Fibroblast of gingiva (primary cell): ENCODE measurements around the gene TSPAN5.

Experiments used
- DNase-seq: peaks from one replicate; pipeline ENCODE4 v3.0.0-alpha.2; 2011; ENCODE audit warnings: low read depth

TSPAN5 gene

DNA sequence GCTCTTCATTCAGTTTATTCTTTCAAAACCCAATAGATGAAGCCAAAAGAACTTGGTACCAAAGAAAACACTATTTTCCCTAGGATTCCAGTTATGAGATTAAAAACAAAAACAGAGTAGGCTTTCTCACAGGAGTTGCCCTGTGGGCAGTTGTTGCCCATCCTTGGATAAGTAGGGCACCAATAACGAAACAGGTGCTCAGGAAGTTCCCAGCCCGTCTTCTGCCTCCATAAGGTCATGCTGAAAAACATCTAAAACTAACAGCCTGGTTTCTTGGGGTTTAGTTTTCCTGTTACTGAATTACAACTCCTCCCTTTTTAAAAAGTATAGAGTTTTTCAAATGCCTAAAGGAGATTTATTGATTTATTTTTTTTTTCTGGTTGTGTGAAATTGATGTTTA, 14.7 kb downstream of the TSPAN5 start:
- no peak for DNase-seq

DNA sequence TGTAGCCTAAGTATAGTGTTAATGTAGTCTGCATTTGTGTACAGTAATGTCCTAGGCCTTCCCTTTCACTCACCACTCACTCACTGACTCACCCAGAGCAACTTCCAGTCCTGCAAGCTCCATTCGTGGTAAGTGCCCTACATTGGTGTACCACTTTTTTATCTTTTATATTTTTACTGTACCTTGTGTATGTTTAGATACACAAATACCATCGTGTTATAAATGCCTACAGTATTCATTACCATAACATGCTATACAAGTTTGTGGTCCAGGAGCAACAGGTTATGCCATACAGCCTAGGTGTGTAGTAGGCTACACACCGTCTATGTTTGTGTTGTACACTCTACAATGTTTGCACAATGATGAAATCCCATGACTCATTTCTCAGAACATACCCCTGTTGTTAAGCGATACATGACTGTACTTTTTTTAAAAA, 15.4 kb downstream of the TSPAN5 start:
- peak; percentile 34 for DNase-seq

DNA sequence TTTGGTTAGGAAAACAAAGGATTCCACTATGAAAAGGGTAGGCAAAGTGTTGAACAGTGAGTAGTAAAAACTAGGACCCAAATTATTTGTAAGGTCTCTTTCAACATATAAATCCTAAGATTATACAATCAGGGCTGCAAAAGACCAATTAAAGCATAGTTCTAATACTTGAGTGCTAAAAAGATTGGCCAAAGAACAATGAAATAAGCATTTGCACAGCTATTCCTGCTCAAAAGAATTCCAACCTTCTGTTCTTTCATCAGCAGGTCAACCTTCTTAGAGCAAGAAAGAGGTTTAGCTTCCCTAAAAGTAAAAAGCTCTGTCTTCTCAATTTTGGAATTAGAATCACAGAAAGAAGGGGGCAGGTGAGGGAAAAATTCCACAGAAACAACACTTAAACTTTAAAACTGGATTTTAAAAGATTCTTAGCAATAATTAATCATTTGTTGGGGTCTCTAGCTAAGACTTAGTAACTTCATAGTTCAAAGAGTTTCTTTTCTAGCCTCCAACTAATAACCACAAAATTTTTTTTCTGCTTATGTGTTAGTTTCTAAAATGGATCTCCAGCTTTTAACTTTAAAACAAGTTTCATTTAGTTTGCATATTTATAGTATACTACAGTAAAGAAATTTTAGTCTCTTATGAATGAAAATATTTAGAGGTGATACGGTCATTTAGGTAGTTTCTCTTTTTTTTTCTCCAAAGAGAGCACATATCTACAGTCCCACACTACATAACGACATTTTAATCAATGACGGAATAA, 16.3 kb downstream of the TSPAN5 start:
- no peak for DNase-seq

DNA sequence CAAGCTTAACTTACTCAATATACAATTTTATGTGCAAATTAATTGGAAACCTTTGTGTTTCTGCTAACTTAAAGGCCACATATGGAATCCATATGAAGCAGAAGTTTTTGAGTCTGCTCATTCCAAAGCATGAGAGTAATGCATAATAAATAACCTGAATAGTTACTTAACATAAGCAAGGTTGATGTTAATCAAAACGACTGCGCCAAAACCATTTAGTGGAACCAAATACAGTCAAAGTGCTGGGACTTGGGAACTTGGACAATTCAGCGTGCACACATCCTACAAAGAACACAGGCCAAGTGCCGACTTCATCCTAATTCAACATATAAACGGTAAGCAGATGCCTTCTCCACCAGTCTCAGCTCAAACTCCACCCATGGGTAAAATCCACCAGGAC, 17.0 kb downstream of the TSPAN5 start:
- DNase-seq, result no peak

DNA sequence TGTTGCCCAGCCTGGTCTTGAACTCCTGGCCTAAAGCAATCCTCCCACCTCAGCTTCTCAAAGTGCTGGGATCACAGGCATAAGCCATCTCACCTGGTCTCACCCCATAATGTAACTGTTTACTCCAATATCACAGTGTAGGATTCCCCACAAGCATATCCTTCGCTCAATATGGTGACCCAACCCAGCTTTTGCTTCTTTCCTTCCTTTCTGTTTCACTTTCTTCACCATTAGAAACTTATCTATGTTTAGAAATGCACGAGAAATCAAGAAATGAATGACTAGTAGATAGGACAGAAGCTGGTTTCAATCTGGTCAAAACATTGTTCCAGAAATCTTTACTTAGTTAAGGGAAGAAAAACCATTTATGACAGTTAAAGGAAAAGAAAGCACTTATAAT, 18.9 kb downstream of the TSPAN5 start:
- no peak for DNase-seq

DNA sequence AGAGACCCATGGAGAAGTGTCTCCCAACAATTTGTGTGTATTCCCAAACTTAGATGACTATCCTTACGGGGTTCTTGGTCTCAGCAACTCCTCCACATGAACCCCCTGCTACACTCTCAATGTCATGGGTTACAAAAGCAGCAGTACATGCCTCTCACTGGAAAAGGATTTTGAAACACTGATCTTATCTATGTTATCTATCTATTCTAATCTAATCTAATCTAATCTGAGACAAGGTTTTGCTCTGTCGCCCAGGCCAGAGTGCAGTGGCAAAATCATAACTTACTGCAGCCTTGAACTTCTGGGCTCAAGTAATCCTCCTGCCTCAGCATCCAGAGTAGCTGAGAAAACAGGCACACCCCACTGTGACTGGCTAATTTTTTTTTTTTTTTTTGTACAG, 19.3 kb downstream of the TSPAN5 start:
- DNase-seq, result no peak

DNA sequence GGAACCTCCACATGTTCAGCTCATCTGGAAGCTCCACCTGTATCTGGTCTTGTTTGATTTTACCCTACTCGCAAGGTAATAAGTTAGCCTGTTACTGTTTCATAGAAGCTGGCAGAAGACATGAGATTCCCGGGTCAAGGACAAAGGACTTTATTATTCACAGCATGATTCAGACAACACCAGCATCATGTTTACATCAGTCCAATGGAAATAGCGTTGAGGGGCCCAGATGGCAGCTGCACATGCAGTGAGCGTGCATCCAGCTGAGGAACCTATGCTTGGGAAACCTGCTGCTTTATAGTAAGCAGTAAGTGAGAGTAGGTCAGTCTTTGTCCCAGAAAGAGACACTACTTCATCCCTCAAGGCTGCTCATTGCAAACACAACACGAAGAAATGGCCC, 19.8 kb downstream of the TSPAN5 start:
- no peak for DNase-seq

DNA sequence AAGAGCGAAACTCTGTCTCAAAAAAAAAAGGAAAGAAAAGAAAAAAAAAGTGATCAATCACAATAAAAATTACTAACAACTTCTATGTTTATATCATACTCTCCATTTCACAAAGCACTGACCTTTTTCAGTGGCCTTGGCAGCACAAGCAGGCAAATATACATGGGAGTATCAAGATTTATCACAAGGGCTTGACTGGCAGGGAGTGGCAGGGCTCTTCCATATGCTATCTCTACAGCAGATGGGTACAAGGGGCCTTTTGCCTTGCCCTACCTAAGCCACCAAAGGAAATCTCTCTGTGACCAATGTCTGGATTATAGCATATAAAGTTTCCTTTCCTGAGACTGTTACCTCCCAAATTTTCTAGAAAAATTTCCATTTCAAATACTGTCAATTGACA, 24.4 kb downstream of the TSPAN5 start:
- no peak for DNase-seq

DNA sequence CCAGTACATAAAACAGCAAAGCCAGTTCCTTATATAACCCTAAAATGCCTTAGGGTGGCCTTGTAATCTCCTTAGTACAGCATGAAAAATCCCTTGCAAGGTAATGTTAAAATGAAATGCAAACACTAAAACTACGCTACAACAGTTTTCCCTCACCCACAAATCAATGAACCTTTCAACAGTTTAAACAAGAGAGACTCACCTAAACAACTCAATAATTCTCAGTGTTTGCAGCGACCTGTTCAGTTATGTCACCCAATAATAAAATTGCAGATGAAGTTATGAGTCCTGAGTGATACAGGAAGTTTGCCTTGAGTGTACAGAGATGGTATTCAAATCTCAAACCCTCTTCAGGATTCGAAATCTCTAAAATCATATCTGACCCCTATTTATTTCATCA, 25.3 kb downstream of the TSPAN5 start:
- DNase-seq, result no peak

DNA sequence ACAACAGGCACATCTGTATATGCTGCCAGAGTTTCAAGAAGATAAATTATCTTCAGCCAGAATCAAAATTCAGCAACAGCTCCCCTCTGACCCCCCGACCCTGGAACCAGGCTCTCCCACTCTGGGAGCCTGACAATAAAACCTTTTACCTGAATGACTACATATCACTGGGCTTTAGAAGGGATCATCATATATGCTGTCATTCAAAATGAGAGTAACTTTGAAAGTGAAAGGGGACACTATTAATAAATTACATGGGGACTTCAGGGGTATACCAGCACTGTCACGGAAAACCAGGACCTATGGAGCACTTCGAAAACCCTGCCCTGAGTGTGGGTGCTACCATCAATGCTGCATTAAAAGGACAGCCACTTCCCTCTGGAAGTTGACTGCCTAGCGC, 26.2 kb downstream of the TSPAN5 start:
- DNase-seq, result no peak

DNA sequence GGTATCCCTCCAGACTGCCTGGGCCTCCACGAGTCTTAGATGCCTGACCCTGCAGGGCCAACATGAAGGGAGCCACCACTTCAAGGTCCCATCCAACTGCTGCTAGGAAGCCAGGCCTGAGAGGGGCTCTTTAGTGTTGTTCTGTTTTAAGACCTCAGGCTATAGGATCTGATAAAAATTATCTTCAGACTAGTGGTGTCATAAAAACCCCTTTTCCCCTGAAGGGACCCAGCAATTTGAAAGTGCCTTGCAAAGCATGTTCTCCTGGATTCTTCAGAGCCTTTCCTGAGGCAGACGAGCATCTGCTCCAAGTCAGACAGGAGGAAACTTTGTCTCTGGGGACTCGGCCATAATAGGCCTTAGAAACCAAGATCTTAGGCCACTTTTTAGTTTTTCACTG, 26.9 kb downstream of the TSPAN5 start:
- DNase-seq, result no peak

DNA sequence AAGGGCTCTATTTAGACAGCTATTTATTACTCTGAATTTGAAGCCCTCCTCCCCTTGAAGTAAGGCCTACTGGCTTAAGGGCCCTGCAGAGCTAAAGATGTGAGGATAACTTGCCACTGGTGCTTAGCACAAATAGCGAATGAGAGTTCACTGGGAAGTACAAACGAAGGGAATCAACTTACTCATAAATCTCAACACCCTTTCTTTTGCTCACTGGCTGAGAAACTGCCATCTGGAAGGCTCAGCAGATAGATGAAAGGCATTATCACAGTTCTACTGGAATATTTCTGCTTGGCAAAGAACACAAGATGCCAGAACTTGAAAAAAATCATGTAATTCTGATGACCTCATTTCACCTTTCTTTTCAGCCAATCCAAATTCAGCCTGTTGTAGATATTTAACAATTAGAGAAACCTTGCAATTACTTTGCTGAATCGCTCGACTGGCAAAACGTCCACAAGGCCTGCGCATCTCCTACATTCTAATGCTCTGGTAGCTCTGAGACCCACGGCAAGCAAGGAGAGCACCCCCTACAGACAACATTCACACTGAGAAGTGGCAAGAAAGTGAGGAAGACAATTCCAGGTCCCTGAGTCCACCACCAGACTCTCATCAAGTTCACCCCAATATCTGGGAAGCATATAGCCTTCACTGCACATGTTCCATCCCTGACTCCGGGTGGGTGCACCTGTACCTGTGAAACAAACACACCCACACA, 27.5 kb downstream of the TSPAN5 start:
- no peak for DNase-seq

DNA sequence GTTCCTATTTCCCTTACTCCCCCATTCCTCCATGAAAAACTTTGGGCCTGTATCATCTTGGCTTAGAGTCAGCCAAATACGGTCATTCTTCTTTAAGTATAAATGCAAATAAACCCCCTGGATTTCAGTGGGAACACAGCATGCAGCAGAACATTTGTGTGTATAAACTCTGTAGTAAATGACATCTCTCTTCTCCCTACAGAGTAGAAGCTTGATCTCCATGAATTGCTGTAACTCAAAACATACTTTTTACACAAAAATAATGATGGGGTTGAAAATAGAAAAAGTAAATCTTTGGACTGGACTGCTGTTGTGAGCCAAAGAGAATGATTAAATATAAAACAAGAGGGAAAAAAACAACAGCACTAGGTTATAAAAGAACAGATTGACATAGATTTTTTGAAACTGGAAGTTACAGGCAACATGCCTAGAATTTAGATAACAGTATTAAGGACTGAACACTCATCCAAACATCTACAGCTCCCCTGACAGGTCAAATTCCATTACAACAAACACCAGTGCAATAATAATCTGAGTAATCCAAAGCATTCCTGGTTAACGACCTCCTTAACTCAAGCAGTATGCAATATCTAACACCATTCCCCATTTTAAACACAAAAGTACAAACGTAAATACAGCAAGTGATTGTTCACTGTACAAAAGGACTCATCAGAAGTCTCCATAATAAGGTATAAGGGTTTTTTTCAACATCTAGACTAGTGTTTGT, 30.7 kb downstream of the TSPAN5 start:
- peak; percentile 26 for DNase-seq

DNA sequence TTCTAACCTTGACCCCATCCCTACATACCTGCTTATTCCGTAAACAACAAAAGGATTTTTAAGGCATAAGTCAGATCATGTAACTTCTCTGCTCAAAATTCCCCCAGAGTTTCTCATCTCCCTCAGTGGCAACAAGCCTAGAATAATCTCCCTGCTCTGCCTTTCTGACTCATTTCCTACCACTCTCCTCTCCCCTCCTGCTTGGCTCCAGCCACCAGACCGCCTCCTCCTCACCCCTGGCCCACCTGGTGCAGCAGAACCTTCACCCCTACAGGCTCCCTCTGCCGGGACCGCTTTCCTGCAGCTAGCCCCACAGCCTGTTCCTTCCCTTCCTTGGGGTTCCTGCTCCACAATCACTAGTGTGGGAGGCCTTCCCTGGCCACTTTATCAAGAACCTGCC, 32.1 kb downstream of the TSPAN5 start:
- peak; percentile 64 for DNase-seq

DNA sequence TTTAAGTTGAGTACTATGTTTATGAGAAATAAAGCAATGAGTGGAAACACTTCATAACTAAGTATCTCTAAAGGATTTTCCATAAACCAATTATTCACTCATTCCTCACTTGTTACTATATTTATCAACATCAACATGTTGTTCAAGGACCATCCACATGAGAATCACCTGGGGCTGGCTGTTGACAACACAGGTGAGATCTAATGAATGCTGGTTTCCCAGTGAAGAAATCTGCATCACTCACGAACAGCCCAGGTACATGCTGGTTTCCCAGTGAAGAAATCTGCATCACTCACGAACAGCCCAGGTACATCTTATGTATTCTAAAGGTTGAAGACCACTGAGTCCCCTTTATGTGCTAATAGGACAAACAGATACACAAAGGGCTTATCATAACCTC, 32.5 kb downstream of the TSPAN5 start:
- DNase-seq, result no peak

DNA sequence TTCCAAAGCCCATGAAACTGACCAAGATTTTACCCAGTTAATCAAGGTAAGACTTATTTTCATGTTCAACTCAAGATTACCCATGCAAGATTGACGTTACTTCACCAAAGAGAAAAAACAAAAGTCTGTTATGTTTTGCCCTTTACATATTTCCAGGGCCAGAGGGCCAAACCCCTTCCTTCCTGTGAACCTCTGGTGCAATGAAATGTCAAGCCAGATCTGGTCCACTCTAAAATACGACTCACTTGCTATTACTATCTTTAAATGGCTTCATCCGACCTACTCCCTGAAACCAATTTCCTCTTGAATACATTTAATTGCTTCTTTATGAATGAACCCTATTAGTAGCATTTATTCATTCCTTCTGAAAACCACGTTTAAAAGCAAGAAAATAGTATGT, 33.0 kb downstream of the TSPAN5 start:
- DNase-seq, result no peak

DNA sequence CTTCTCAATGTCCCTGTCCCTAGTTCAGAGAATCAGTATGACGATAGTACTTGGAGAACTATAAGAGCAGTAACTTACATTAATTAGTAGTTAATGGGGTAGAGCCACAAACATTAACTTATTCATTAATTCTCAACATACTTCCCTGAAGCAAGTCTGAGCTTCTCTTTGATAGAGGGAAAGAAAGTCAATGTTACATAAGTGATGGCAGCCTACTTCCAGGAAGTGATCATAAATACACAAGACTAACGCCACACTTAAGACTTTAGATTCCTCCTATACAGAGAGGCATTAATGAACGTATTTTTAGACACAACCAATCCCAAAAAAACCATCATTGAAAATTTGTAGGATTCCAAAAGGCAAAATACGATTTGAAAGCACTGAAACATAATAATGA, 33.8 kb downstream of the TSPAN5 start:
- DNase-seq, result no peak

DNA sequence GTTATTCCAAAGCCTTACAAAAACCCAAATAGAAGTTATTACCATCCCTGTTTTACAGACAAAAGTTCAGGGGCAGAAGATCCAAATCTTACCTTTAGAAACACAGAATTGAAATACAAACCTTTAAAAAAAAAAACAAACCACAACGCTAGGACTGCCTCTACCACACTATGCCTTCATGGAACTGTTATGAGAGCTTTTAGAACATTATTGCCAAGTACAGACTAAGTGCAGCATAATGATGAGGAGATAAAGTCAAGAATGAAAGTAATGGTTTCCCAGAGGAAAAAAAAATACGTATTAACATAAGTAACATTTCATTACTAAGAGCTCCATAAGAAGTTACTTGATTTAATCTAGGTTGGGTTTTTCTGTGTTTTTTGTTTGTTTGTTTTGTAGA, 34.3 kb downstream of the TSPAN5 start:
- no peak for DNase-seq

DNA sequence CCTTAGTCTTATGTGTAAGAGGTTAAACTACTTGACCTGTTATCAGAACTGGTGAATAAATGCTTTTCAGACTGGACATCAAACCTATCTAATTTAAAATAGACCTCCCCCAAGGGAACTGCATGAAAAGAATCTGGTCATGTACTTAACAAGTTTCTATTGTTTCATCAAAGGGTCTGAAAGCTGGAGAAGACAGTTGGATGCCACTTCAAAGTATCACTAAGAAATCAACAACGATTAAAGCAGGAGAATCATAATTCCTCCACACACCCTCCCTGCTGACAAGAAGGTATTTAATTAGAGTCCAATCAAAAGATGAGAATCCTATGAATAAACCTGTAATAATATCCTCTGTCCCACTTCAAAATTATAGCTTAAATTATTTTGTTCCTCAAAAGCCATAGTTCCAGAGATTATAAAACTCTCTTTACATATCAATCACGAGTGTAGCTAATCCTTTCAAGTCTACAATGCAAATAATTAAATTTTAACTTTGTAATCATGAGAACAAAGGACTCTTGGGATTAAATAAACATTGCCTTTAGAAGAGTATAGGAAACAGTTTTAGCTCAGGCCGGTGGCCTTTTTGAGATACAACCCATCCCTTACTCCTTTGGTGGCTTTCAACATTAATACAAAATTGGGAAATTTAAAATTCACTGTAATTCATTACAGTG, 35.1 kb downstream of the TSPAN5 start:
- no peak for DNase-seq

DNA sequence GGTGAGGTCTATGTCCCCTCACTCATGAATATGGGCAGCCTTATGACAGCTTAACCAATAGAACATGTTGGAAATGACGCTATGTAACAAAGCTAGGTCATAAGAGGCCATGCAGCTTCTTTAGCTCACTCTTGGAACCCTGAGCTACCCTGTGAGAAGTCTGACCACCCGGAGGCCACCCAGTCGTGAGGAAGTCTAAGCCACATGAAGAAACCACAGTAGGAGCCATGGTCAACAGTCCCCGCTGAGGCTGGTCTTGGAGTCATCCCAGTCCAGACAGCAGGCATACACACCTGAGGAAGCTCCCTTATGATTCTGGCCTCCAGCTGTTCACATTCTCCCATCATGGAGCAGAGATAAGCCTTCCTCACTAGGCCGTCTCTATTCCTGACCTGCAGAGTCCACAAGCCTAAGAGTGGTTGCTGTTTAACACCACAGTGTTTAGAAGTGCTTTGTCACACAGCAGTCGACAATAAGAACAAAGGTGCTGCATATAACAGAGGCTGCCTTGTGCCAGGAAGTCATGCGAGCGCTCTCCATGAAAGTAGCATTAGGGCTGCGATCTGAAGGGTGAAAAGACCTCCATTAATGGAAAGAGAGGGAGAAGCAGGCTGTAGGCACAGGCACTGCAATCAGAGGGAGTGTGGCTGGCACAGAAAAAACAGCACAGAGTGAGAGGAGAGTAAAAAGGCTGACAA, 38.2 kb downstream of the TSPAN5 start:
- no peak for DNase-seq

DNA sequence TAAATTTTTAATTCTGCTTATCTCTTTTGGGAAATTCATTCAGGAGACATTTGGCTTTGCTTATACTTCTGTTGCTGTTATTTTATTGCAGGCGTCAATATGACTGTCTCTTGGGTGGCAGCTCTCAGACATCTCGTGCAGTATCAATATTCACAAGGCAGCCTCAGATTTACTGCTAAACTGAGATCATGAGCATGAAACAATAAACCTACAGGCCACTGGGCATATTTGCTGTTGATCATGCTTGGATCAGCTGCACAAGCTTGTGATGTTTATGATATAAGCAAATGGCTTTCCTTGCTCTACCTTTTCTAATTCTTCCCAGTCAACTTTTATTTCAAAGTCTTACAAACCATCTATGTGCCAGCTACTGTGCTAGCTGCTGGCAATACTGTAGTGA, 39.2 kb downstream of the TSPAN5 start:
- no peak for DNase-seq

DNA sequence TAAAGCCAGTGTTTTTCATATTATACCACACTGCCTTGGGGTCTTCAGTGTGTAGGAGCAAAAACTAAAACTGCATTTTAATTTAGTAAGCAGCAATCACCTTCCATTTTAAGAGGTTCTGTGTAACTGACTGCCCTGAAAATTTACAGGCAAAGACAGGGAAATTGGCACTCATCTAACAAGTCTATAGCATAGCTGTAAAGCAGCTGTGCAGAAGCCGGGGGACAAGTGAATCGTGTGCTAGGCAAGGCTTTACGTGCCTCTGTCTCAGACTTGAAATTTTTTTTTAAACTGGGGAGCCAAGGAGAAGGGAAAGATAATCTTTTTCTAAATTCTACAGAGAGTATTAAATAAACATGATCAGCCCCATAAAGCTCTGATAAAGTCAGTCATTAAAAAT, 39.7 kb downstream of the TSPAN5 start:
- DNase-seq, result no peak
